Measurements from ENCODE around the gene ECHDC3.

Gene ECHDC3

DNA sequence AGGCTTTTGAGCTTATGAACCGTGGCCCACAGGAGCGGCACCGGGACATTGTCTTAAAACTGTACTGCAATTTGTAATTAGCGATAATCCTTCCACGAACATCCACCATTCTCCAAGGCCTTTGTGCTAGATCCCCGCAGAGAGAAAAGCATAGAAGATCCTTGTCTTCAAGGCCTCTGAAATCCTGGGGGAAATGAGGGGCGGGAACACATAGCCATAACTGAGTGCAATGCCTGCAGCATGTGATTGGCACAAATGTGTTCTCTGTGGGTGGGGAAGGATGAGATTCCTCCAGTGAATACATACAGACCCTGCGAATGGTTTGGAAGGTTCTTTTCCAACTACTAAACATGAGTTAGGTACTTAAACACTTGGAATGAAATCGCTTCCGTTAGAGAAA is 55.1 kb downstream of the ECHDC3 start:
- TF ChIP-seq, protein P1, sequence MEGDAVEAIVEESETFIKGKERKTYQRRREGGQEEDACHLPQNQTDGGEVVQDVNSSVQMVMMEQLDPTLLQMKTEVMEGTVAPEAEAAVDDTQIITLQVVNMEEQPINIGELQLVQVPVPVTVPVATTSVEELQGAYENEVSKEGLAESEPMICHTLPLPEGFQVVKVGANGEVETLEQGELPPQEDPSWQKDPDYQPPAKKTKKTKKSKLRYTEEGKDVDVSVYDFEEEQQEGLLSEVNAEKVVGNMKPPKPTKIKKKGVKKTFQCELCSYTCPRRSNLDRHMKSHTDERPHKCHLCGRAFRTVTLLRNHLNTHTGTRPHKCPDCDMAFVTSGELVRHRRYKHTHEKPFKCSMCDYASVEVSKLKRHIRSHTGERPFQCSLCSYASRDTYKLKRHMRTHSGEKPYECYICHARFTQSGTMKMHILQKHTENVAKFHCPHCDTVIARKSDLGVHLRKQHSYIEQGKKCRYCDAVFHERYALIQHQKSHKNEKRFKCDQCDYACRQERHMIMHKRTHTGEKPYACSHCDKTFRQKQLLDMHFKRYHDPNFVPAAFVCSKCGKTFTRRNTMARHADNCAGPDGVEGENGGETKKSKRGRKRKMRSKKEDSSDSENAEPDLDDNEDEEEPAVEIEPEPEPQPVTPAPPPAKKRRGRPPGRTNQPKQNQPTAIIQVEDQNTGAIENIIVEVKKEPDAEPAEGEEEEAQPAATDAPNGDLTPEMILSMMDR (IDR thresholded peaks at IDR 0.05) = no peak
- TF ChIP-seq ZFX (IDR thresholded peaks at IDR 0.05; ENCODE audit: borderline replicate concordance) = no peak
- H3K27ac ChIP-seq = no peak overlapping the region

DNA sequence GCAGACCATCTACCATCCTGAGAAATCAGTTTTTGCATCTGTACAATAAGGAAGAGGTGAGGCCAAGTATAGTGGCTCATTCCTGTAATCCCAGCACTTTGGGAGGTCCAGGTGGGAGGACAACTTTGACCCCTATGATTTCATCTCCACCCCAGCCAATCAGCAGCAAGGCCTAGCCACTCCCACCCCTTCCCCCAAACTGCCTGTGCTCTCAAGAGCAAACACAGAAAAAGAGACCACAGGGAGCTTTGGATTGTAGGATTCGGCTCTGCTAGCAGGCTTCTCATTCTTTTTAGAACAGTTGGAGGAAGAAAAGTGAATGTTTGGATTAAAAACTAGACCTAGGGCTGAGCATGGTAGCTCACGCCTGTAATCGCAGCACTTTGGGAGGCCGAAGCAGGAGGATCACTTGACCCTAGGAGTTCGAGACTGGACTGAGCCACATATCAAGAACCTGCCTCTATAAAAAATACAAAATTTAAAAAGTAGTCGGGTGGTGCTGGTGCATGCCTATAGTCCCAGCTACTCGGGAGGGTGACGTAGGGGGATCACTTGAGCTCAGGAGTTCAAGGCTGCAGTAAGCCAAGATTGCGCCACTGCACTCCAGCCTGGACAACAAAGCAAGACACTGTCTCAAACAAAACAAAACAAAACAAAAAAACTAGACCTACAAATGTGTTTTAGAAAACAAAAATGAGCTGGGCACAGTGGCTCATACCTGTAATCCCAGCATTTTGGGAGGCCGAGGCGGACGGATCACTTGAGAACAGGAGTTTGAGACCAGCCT is 55.9 kb downstream of the ECHDC3 start:
- no peak overlapping the region for H3K27ac ChIP-seq
- TF ChIP-seq, protein P1 (IDR thresholded peaks at IDR 0.05) = no peak
- TF ChIP-seq ZFX (IDR thresholded peaks at IDR 0.05; ENCODE audit: borderline replicate concordance) = no peak

DNA sequence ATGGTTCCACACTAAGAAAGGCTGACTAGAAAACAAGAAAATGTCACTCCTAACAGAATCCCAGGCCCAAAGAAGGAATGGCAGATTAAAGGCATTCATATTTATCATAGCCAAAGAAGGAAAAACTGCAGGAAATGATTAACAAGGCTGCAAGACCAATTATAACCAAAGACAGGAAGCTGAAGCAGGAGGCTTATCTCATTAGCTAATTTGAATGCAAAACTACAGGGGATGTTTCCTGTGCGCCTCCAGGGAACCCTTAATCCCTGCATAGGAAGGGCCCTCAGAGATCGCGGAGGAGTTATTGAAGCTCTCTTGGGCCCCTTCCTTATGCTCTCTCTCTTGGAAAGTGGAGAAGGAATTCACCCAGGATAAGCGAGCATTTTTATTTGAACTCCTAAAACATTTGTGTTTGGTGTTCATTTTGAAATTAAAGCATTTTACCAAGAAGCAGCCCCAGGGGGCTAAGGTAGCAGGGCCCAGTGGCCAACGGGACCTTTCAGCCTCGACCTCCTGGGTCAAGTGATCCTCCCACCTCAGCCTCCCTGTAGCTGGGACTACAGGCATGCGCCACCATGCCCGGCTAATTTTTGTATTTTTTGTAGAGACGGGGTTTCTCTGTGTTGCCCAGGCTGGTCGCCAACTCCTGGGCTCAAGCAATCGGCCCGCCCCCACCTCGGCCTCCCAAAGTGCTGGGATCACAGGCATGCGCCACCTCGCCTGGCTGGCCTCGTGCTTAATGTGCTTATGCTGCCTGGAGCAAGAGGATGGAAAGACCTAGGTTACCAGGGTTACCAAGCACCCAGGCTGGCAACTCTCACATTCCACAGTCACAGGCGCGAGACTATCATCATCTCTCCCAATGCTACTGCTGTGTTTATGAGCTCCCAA is 56.9 kb downstream of the ECHDC3 start:
- TF ChIP-seq ZFX (IDR thresholded peaks at IDR 0.05; ENCODE audit: borderline replicate concordance) = no peak
- H3K27ac ChIP-seq = no peak overlapping the region

DNA sequence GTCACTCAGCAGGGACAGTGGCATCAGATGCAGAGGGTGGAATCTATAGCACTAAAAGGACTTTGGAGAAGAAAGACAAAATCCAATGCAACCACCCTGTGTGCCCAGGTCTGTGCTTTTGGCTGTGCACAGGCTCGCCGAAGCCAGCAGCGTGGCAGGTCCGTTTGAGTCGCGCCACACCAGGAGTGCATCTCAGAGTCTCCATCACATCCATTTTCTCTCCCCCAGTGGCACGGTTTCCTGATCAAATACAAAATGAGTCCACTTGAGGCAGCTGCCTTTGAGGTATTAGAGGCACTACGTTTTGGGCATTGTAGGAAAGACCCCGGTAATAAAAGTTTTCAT is 57.5 kb downstream of the ECHDC3 start:
- no peak for TF ChIP-seq ZFX (IDR thresholded peaks at IDR 0.05; ENCODE audit: borderline replicate concordance)
- TF ChIP-seq, protein P1 (IDR thresholded peaks at IDR 0.05) = no peak
- no peak overlapping the region for H3K27ac ChIP-seq

DNA sequence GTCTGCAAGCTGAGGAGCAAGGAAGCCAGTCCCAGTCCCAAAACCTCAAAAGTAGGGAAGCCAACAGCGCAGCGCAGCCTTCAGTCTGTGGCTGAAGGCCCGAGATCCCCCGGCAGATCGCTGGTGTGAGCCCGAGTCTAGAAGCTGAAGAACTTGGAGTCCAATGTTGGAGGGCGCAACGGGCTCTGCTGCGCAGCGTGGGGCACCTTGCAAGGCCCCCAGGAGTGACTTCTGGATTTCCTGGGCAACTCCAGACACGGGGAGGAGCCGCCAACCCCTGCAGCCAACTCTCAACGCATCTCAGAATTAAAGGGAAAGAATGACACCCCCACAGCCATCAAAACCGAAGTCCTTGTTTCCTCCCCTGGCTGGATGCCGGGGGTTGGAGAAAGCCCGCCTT is 62.2 kb downstream of the ECHDC3 start:
- H3K27ac ChIP-seq = no peak overlapping the region
- TF ChIP-seq, protein P1 (IDR thresholded peaks at IDR 0.05) = no peak
- TF ChIP-seq ZFX (IDR thresholded peaks at IDR 0.05; ENCODE audit: borderline replicate concordance) = no peak

DNA sequence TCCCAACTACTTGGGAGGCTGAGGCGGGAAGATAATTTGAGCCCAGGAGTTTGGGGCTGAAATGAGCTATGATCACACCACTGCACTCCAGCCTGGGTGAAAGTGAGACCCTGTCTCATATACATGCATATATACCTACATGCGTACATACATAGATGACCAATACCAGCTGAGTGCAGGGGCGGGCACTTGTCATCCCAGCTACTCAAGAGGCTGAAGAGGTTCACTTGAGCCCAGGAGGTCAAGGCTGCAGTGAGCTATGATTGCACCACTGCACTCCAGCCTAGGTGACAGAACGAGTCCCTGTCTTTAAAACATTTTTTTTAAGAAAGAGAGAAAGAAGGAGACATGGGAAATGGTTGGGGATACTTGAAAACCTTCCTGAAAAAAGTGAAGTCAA is 63.6 kb downstream of the ECHDC3 start:
- TF ChIP-seq, protein P1 (IDR thresholded peaks at IDR 0.05) = no peak
- TF ChIP-seq ZFX (IDR thresholded peaks at IDR 0.05; ENCODE audit: borderline replicate concordance) = no peak
- no peak overlapping the region for H3K27ac ChIP-seq

DNA sequence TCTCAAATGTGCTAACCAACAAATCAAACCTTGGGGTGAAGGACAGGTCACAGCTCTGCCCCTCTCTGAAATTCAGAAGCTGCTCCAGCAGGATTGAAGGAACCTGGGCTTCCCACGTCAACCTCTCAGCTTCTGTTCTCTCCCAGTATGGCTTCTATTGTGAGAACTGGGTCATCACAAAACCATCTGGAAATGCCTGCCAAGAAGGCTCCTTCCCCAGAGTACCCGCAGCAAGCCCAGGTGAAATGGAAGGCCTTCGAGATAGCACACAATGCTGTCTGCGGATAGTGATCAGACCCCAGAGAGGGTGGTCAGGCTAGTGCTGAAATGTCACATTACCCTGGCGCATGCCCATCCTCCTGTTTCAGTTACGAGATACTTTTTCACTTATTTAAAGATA is 64.5 kb downstream of the ECHDC3 start:
- H3K27ac ChIP-seq = no peak overlapping the region
- TF ChIP-seq, protein P1 (IDR thresholded peaks at IDR 0.05) = no peak
- TF ChIP-seq ZFX (IDR thresholded peaks at IDR 0.05; ENCODE audit: borderline replicate concordance) = no peak
